CD4-positive, CD25-positive, alpha-beta regulatory T cell (primary cell): Measurements from ENCODE around the gene TMED10. TPM values are rescaled to one million over a fixed set of nuclear protein-coding genes. Genes with fewer than 3 reads are reported as not detected.
"Not testable (repeated sequence)": the region's sequence is repeated elsewhere in the genome, so short reads cannot be mapped to it uniquely, and the experiment has no call there.

ENCODE experiments used
- ATAC-seq, 2 donors: fragments of 150-1000 bp; cut with Tn5 transposase; one replicate each; pipeline ENCODE4 v1.10.0; 2021; ENCODE audit warnings: low read depth in 2 of 2, moderate number of reproducible peaks in 2 of 2, moderate library complexity in 1 of 2
- DNase-seq, 3 donors: peaks; one replicate each; pipeline versions ENCODE4 v3.0.0 to v3.0.0-alpha.2; 2012 to 2022; ENCODE audit warnings: mixed read lengths in 1 of 3
- H3K27ac ChIP-seq: one replicate; pipeline ENCODE4 v1.7.0; 2013; ENCODE audit warnings: mild to moderate bottlenecking, low read length; ENCODE audit not compliant: insufficient read depth, poor library complexity, severe bottlenecking
- H3K27me3 ChIP-seq: one replicate; pipeline ENCODE4 v1.7.0; 2013; ENCODE audit warnings: low read length; ENCODE audit not compliant: control insufficient read depth, insufficient read depth
- H3K36me3 ChIP-seq: one replicate; pipeline ENCODE4 v1.7.0; 2013; ENCODE audit warnings: mild to moderate bottlenecking, low read length, moderate library complexity; ENCODE audit not compliant: control insufficient read depth, insufficient read depth
- H3K4me1 ChIP-seq: 2 replicates; pipeline ENCODE4 v1.7.0; 2013; ENCODE audit warnings: mild to moderate bottlenecking, low read length; ENCODE audit not compliant: insufficient read depth, control insufficient read depth, poor library complexity, severe bottlenecking
- H3K4me3 ChIP-seq: one replicate; pipeline ENCODE4 v1.7.0; 2013; ENCODE audit warnings: low read depth, mild to moderate bottlenecking, low read length, moderate library complexity
- H3K9me3 ChIP-seq, 2 experiments: 1 replicate in 1 of 2; 2 replicates in 1 of 2; pipeline ENCODE4 v1.7.0; 2013; ENCODE audit warnings: low read length in 2 of 2, mild to moderate bottlenecking in 1 of 2, moderate library complexity in 1 of 2; ENCODE audit not compliant: control insufficient read depth in 2 of 2
- H3K27ac Mint-ChIP-seq, 3 donors: one replicate each; pipeline ENCODE4 v1.8.0; 2020 to 2022; ENCODE audit warnings: mild to moderate bottlenecking in 3 of 3, mixed read lengths in 3 of 3, moderate library complexity in 2 of 3
- H3K27me3 Mint-ChIP-seq: one replicate; pipeline ENCODE4 v1.8.0; 2022; ENCODE audit warnings: mild to moderate bottlenecking, mixed read lengths
- H3K36me3 Mint-ChIP-seq: one replicate; pipeline ENCODE4 v1.8.0; 2020; ENCODE audit warnings: mixed read lengths
- H3K4me1 Mint-ChIP-seq, 4 donors: one replicate each; pipeline ENCODE4 v1.8.0; 2020 to 2022; ENCODE audit warnings: mixed read lengths in 4 of 4, mild to moderate bottlenecking in 1 of 4
- H3K4me3 Mint-ChIP-seq, 4 donors: one replicate each; pipeline ENCODE4 v1.8.0; 2020 to 2022; ENCODE audit warnings: mild to moderate bottlenecking in 4 of 4, mixed read lengths in 4 of 4, moderate library complexity in 3 of 4
- H3K9me3 Mint-ChIP-seq, 7 donors: one replicate each; pipeline ENCODE4 v1.8.0; 2020 to 2022; ENCODE audit warnings: mixed read lengths in 7 of 7, mild to moderate bottlenecking in 3 of 7, moderate library complexity in 2 of 7
- polyA plus RNA-seq, 4 donors: library from polyadenylated mRNA; unstranded; fragments of 300-500 nt; fragmentation: Illumina TruSeq; gene quantifications; one replicate each; pipeline ENCODE4 v1.2.3, GENCODE V29; 2021
- total RNA-seq: library from RNA; stranded (reverse); gene quantifications from one replicate; pipeline ENCODE4 v1.2.3, GENCODE V29; 2022

Gene TMED10
- total and polyA plus RNA-seq, 5 donors from 2014 or later = 128 to 265 (median 249) TPM

DNA sequence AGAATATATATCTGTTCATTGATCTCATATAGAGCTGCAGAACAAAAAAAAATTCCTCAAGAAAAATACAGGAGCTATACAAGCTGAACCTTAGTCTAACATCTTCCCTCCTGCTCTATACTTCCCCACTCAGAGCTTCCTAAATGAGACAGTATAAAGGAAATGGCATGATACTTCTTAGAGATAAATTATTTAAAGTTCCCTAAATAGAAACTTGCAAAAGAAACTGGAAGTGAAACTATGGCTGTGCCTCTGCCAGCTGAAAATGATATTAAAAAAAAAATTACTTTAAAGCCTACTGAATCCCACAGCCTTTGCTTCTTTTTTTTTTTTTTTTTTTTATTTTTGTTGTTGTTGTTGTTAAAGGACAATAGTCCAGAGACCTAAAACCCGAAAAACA lies 37.9 kb downstream of the TMED10 start:
- H3K4me3 Mint-ChIP-seq = peak overlapping the region in 2 of 4 donors; percentile 46 to 56
- H3K4me3 ChIP-seq = peak overlapping the region; percentile 35
- peak overlapping the region; percentile 39 for H3K27ac ChIP-seq
- H3K27ac Mint-ChIP-seq = peak overlapping the region; percentile 73 to 89 (median 83)
- peaks cover 22% of the 10 kb centered on the region for H3K36me3 Mint-ChIP-seq
- DNase-seq = peak in 1 of 3 donors; percentile 48
- no peaks in the 10 kb centered on the region for H3K9me3 Mint-ChIP-seq
- no peaks in the 10 kb centered on the region for H3K27me3 Mint-ChIP-seq
- no peak for ATAC-seq
- H3K36me3 ChIP-seq = peaks cover 24% of the 10 kb centered on the region
- H3K4me1 Mint-ChIP-seq = peaks cover 32 to 50% (median 35%) of the 10 kb centered on the region in 4 donors
- peaks cover 18% of the 10 kb centered on the region for H3K4me1 ChIP-seq
- H3K9me3 ChIP-seq = no peaks in the 10 kb centered on the region
- H3K27me3 ChIP-seq = no peaks in the 10 kb centered on the region

DNA sequence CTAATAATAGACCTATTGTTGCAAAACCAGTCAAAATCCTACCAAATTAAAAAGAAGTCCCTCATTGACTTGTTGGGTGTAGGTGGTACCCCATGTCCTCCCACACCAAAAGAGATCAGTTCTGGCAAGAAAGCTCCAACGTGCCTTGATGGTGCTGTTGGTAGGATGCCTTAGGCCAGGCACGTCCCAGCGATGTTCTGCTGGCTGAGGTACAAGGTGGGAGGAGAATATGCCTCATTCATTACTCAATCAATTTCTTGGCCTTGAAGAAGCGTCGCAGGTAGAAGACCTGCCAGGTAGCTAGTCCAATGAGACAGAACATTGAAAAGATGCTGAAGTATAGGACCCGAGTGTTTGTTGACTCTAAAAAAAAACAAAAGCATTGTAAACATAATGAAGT lies 41.8 kb downstream of the TMED10 start:
- Mint-ChIP-seq H3K9me3 (no peaks in the 10 kb centered on the region), H3K4me3 (no peak overlapping the region), H3K4me1 (peaks cover 20 to 26% (median 24%) of the 10 kb centered on the region in 4 donors), H3K27me3 (no peaks in the 10 kb centered on the region), H3K27ac (no peak overlapping the region), H3K36me3 (peaks cover 30% of the 10 kb centered on the region)
- Histone ChIP-seq H3K27me3 (no peaks in the 10 kb centered on the region), H3K36me3 (peaks cover 32% of the 10 kb centered on the region), H3K4me1 (peaks cover 9% of the 10 kb centered on the region), H3K27ac (no peak overlapping the region), H3K4me3 (no peak overlapping the region), H3K9me3 (no peaks in the 10 kb centered on the region)
- no peak for DNase-seq
- ATAC-seq = no peak

DNA sequence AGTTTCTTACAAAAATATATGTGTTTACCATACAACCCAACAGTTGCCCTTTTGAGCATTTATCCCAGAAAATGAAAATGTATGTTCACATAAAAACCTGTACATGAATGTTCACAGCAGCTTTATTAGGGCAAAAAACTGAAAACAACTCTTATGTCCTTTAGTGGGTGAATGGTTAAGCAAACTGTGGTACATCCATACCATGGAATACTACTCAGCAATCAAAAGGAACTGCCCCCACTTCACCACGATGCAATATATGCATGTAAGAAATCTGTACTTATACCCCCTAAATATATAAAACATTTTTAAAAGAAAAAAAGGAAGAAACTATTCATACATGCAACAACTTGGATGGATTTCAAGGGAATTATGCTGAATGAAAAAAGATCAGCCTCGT lies 42.8 kb downstream of the TMED10 start:
- Mint-ChIP-seq H3K36me3 (peaks cover 30% of the 10 kb centered on the region), H3K4me1 (peaks cover 14 to 21% (median 16%) of the 10 kb centered on the region in 4 donors), H3K27me3 (no peaks in the 10 kb centered on the region), H3K4me3 (no peak overlapping the region), H3K9me3 (no peaks in the 10 kb centered on the region), H3K27ac (no peak overlapping the region)
- H3K4me1 ChIP-seq = peaks cover 5% of the 10 kb centered on the region
- ATAC-seq = no peak
- no peaks in the 10 kb centered on the region for H3K27me3 ChIP-seq
- H3K4me3 ChIP-seq = no peak overlapping the region
- no peaks in the 10 kb centered on the region for H3K9me3 ChIP-seq
- peaks cover 32% of the 10 kb centered on the region for H3K36me3 ChIP-seq
- no peak overlapping the region for H3K27ac ChIP-seq
- no peak for DNase-seq

DNA sequence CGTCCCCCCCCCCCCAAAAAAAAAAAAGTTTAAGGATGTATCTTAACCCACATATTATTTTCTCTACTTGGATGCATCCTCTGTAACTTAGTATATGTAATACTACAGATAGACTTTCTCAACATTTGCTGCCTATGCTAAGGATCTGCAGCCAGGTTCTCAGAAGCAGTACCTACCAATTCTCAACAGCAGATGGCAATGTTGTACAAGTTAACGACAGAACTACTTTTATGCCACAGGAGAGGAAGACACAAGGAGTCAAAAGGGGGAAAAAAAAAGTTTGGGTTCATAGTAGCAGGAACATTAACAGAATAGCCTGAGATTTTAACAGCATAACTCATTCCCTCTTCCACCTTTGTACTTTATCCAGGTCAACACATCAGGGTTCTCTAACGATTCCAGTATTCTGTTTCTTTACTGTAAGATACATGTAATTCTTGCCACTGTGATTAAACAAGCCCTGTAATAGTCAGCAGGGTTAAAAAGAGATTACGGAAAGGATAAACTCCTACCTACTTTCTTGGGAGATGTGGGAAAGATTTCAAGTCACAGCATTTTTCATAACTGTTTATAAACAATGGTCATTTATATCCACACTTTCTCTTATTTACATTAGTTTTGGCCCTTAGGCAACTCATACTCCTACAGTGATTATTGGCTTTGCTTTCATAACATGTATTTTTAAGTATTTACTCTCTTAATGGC lies 43.9 kb downstream of the TMED10 start:
- Mint-ChIP-seq H3K9me3 (no peaks in the 10 kb centered on the region), H3K27ac (peak overlapping the region in 1 of 3 donors; percentile 67), H3K27me3 (no peaks in the 10 kb centered on the region), H3K4me3 (peak overlapping the region in 1 of 4 donors; percentile 12), H3K36me3 (peaks cover 27% of the 10 kb centered on the region), H3K4me1 (peaks cover 6 to 17% (median 13%) of the 10 kb centered on the region in 4 donors)
- Histone ChIP-seq H3K9me3 (no peaks in the 10 kb centered on the region), H3K27me3 (no peaks in the 10 kb centered on the region), H3K27ac (no peak overlapping the region), H3K4me3 (no peak overlapping the region), H3K4me1 (peaks cover 5% of the 10 kb centered on the region), H3K36me3 (peaks cover 32% of the 10 kb centered on the region)
- peak; percentile 74 to 78 for ATAC-seq
- DNase-seq = peak; percentile 53 to 82 (median 77)

DNA sequence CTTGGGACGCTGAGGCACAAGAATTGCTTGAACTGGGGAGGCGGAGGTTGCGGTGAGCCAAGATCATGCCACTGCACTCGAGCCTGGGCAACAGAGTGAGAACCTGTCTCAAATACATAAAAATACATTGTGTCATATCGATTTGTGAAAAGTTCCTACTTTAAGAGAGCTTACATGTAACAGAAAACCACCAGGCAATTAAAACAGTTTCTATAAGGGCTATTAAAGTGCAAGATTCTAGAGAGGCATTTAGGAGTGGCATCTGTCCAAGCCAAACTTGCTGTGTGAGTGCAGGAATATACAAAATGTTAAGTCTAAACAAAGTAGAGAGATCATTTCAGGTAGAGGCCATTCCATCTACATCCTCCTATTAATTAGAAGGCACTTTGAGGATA lies 47.8 kb downstream of the TMED10 start:
- peaks cover 12% of the 10 kb centered on the region for H3K36me3 Mint-ChIP-seq
- peaks cover 29 to 47% (median 38%) of the 10 kb centered on the region in 4 donors for H3K4me1 Mint-ChIP-seq
- no peak overlapping the region for H3K27ac ChIP-seq
- DNase-seq (no peak), ATAC-seq (no peak)
- H3K36me3 ChIP-seq = peaks cover 9% of the 10 kb centered on the region
- H3K4me3 ChIP-seq = no peak overlapping the region
- peaks cover 32% of the 10 kb centered on the region for H3K4me1 ChIP-seq
- no peaks in the 10 kb centered on the region for H3K27me3 Mint-ChIP-seq
- H3K27me3 ChIP-seq = no peaks in the 10 kb centered on the region
- H3K9me3 Mint-ChIP-seq = no peaks in the 10 kb centered on the region
- no peak overlapping the region for H3K27ac Mint-ChIP-seq
- no peaks in the 10 kb centered on the region for H3K9me3 ChIP-seq
- peak overlapping the region in 2 of 4 donors; percentile 3 to 28 for H3K4me3 Mint-ChIP-seq

DNA sequence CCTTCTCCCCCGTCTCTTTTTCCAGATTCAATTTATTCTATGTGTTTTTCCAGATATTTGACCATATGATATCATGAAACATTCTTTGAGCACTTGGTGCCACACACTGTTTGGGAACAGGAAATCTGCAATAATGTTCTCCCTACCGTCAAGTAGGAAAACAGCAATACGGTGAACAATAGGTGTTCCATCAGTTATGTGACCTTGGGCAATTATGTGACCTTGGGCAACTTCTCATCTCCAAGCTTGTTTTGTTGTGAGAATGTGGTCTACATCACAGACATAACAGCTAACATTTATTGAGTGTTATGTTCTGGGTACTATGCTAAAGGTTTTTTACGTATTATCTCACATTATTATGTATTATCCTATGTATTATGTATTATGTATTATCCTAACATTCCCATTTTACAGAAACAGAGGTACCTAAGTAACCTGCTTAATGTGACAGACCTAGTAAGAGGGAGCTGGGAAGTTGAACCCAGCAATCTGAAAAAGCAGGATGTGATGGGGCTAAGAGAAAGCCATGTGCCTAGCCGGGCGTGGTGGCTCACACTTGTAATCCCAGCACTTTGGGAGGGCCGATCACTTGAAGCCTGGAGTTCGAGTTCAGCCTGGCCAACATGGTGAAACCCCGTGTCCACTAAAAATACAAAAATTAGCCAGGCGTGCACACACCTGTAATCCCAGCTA lies 48.4 kb downstream of the TMED10 start:
- peak overlapping the region; percentile 10 to 98 (median 90) for H3K27ac Mint-ChIP-seq
- Histone ChIP-seq H3K27ac (no peak overlapping the region), H3K4me3 (peak overlapping the region; percentile 90), H3K4me1 (peaks cover 32% of the 10 kb centered on the region), H3K36me3 (peaks cover 4% of the 10 kb centered on the region), H3K27me3 (no peaks in the 10 kb centered on the region), H3K9me3 (no peaks in the 10 kb centered on the region)
- ATAC-seq (no peak), DNase-seq (peak in 1 of 3 donors; percentile 6)
- H3K9me3 Mint-ChIP-seq = no peaks in the 10 kb centered on the region
- peak overlapping the region; percentile 91 to 99 (median 96) for H3K4me3 Mint-ChIP-seq
- no peaks in the 10 kb centered on the region for H3K27me3 Mint-ChIP-seq
- peaks cover 8% of the 10 kb centered on the region for H3K36me3 Mint-ChIP-seq
- H3K4me1 Mint-ChIP-seq = peaks cover 31 to 48% (median 39%) of the 10 kb centered on the region in 4 donors

DNA sequence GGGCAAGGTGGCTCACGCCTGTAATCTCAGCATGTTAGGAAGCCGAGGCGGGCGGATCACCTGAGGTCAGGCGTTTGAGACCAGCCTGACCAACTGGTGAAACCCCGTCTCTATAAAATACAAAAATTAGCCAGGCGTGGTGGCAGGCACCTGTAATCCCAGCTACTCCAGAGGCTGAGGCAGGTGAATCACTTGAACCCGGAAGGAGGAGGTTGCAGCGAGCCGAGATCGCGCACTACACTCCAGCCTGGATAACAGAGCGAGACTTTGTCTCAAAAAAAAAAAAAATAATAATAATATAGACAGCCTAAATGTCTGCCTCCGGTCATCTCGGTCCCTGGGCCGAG lies 49.0 kb downstream of the TMED10 start:
- H3K36me3 Mint-ChIP-seq, H3K36me3 ChIP-seq, H3K9me3 ChIP-seq, H3K27me3 Mint-ChIP-seq, H3K9me3 Mint-ChIP-seq, H3K27me3 ChIP-seq, DNase-seq: not testable (repeated sequence)
- H3K4me1 Mint-ChIP-seq = peaks cover 28 to 45% (median 36%) of the 10 kb centered on the region in 4 donors
- H3K4me3 Mint-ChIP-seq = peak overlapping the region; percentile 91 to 99 (median 96)
- peak overlapping the region; percentile 98 for H3K27ac Mint-ChIP-seq
- ATAC-seq = peak in 1 of 2 donors; percentile 3
- peak overlapping the region; percentile 90 for H3K4me3 ChIP-seq
- peaks cover 32% of the 10 kb centered on the region for H3K4me1 ChIP-seq
- peak overlapping the region; percentile 95 for H3K27ac ChIP-seq
